K562 (cell line): ENCODE data around the gene CRYBB2. TPM values are rescaled to one million over a fixed set of nuclear protein-coding genes. Genes with fewer than 3 reads are reported as not detected.
"Not testable (repeated sequence)": the region's sequence is repeated elsewhere in the genome, so short reads cannot be mapped to it uniquely, and the experiment has no call there.

Source experiments
- ATAC-seq: fragments of 200-7000 bp; cut with Tn5 transposase; 3 replicates; pipeline ENCODE4 v1.9.1; 2020; ENCODE audit warnings: moderate library complexity
- BruUV-seq: library from RNA; stranded (reverse); fragments of 400-500 nt; replicated peaks from 2 replicates; lab custom pipeline; 2021; lab: Mats Ljungman, UMichigan
- CTCF ChIA-PET: fragments of 300-600 bp; formaldehyde crosslinking; extraction: SDS; loops from one replicate; lab custom pipeline; 2021; ENCODE audit warnings: low intra/inter-chr PET ratio; lab: Yijun Ruan, JAX
- POLR2A ChIA-PET: fragments of 300-600, 350-650 bp; sonication (Branson Sonifier 250); formaldehyde crosslinking; extraction: SDS; loops from one replicate; lab custom pipeline; 2021; ENCODE audit warnings: antibody characterized with exemption, inconsistent platforms; lab: Yijun Ruan, JAX
- DNase-seq, 4 experiments: peaks; one replicate each; pipeline versions ENCODE4 v3.0.0 to v3.0.0-alpha.2; 2011 to 2018; ENCODE audit warnings: low spot score in 3 of 4, mixed read lengths in 3 of 4; ENCODE audit errors: extremely low read depth in 1 of 4
- FAIRE-seq: peaks from 2 replicates; lab custom pipeline; 2011; peaks lifted over from hg19 to GRCh38; lab: Jason Lieb, UNC
- H2AFZ ChIP-seq: 2 replicates; pipeline ENCODE4 v1.6.0; 2011; ENCODE audit warnings: low read depth, low read length, control low read depth, inconsistent platforms
- H3K27ac ChIP-seq: fragments of 200-600 bp; 3 replicates; pipeline ENCODE4 v1.8.0; 2011; ENCODE audit warnings: low read depth, mild to moderate bottlenecking, control low read depth, inconsistent platforms, low read length, moderate library complexity, mixed read lengths; ENCODE audit errors: extremely low read depth
- H3K27me3 ChIP-seq, 2 experiments: fragments of 300-600 bp in 1 of 2; 2 replicates in 1 of 2; 3 replicates in 1 of 2; pipeline versions ENCODE4 v1.6.0 to v1.8.0; 2011; ENCODE audit warnings: inconsistent platforms in 2 of 2, low read length in 2 of 2, mild to moderate bottlenecking in 1 of 2, mixed read lengths in 1 of 2, moderate library complexity in 1 of 2; ENCODE audit not compliant: control insufficient read depth in 2 of 2, insufficient read depth in 2 of 2
- H3K36me3 ChIP-seq: fragments of 300-600 bp; 3 replicates; pipeline ENCODE4 v1.8.0; 2011; ENCODE audit warnings: mild to moderate bottlenecking, low read length, inconsistent platforms; ENCODE audit not compliant: control insufficient read depth, insufficient read depth
- H3K4me1 ChIP-seq, 2 experiments: fragments of 200-600 bp in 1 of 2; replicated peaks in 1 of 2; 2 replicates in 1 of 2; 3 replicates in 1 of 2; pipeline versions ENCODE4 v1.5.1 to v1.8.0; 2011; ENCODE audit warnings: inconsistent platforms in 2 of 2, low read length in 2 of 2, mild to moderate bottlenecking in 1 of 2, mixed read lengths in 1 of 2, moderate library complexity in 1 of 2; ENCODE audit not compliant: control insufficient read depth in 2 of 2, insufficient read depth in 2 of 2
- H3K4me2 ChIP-seq: 2 replicates; pipeline ENCODE4 v1.6.1; 2011; ENCODE audit warnings: low read length, control low read depth, inconsistent platforms, mixed read lengths; ENCODE audit not compliant: insufficient read depth
- H3K4me3 ChIP-seq: fragments of 200-600 bp; sonication (generic), shearing (Covaris generic); 2 replicates; pipeline ENCODE4 v1.5.1; 2016; ENCODE audit warnings: control low read depth, inconsistent platforms
- H3K79me2 ChIP-seq: fragments of 200-600 bp; 3 replicates; pipeline ENCODE4 v1.8.0; 2011; ENCODE audit warnings: low read length, inconsistent platforms; ENCODE audit not compliant: control insufficient read depth, insufficient read depth
- H3K9ac ChIP-seq, 2 experiments: 2 replicates each; pipeline versions ENCODE4 v1.6.0 to v1.6.1; 2011; ENCODE audit warnings: low read depth in 2 of 2, low read length in 2 of 2, control low read depth in 1 of 2, inconsistent platforms in 1 of 2, mild to moderate bottlenecking in 1 of 2, mixed read lengths in 1 of 2; ENCODE audit not compliant: insufficient read depth in 1 of 2
- H3K9me1 ChIP-seq: one replicate; pipeline ENCODE4 v1.6.0; 2011; ENCODE audit warnings: inconsistent platforms, mild to moderate bottlenecking, low read length, moderate library complexity; ENCODE audit not compliant: control insufficient read depth, insufficient read depth
- H3K9me3 ChIP-seq: replicated peaks from 2 replicates; pipeline ENCODE4 v1.5.1; 2011; ENCODE audit warnings: low read depth, low read length, inconsistent platforms; ENCODE audit not compliant: control insufficient read depth, insufficient read depth
- H4K20me1 ChIP-seq: replicated peaks from 2 replicates; pipeline ENCODE4 v1.6.1; 2011; ENCODE audit warnings: low read length, inconsistent platforms, mixed read lengths; ENCODE audit not compliant: control insufficient read depth, insufficient read depth
- CTCFL ChIP-seq: IDR thresholded peaks from 2 replicates; pipeline ENCODE4 v1.6.1; 2011; ENCODE audit warnings: borderline replicate concordance, low read depth, mild to moderate bottlenecking, moderate library complexity, low read length; ENCODE audit not compliant: insufficient read depth, poor library complexity, severe bottlenecking
- PRDM10 ChIP-seq: fragments of 450-650 bp; IDR thresholded peaks from 2 replicates; pipeline ENCODE4 v1.6.1; 2018; ENCODE audit not compliant: partially characterized antibody
- SIN3B ChIP-seq: fragments of 450-650 bp; IDR thresholded peaks from 2 replicates; pipeline ENCODE4 v1.6.1; 2017; ENCODE audit warnings: low read depth, mild to moderate bottlenecking, moderate library complexity
- ZC3H8 ChIP-seq: fragments of 450-650 bp; IDR thresholded peaks from 2 replicates; pipeline ENCODE4 v1.6.1; 2017
- WGBS: fragments of 100-300 bp; shearing (Covaris generic); methylation state at CpG from one replicate; pipeline ENCODE4 v1.1.6; 2016; ENCODE audit warnings: low coverage, mixed read lengths; ENCODE audit not compliant: insufficient coverage; ENCODE audit errors: missing lambda C conversion rate; 5-methylcytosine and 5-hydroxymethylcytosine counted together
- in situ Hi-C: fragments of 300-500 bp; cut with MboI; formaldehyde crosslinking; loops from 4 replicates; pipeline ENCODE4 v1.15.0; 2018; ENCODE audit warnings: inconsistent platforms, mixed read lengths
- intact Hi-C: fragments of 100-400 bp; cut with micrococcal nuclease; formaldehyde crosslinking; loops from 2 replicates; pipeline ENCODE4 v1.14.2; 2022
- polyA plus RNA-seq, 8 experiments: library from polyadenylated mRNA; depleted of rRNA in 4 of 8; stranded (reverse) in 5 of 8; unstranded in 3 of 8; fragments of >200 nt; fragmentation: Nextera tagmentation in 2 of 8; fragmentation: Illumina TruSeq in 1 of 8; extraction: Ambion mirVana in 2 of 8; extraction: Trizol in 1 of 8; gene quantifications; 2 replicates each; pipeline versions ENCODE4 v1.2.1 to v1.2.3, GENCODE V29; 2011 to 2014; ENCODE audit warnings: inconsistent platforms in 1 of 8, missing spikeins in 1 of 8
- total RNA-seq, 7 experiments: library from RNA; depleted of rRNA in 6 of 7; stranded (reverse); fragments of >200 nt in 6 of 7; fragmentation: Illumina TruSeq in 2 of 7; extraction: Trizol in 2 of 7; gene quantifications; 2 replicates each; pipeline versions ENCODE4 v1.2.1 to v1.2.3, GENCODE V29; 2011 to 2021; ENCODE audit warnings: low replicate concordance in 1 of 7

The CRYBB2 gene
- total and polyA plus RNA-seq, 9 of the 15 experiments (the other 6 are each of a cell fraction or from before 2014, with no cell fraction given) = not detected

- Histone ChIP-seq H3K4me3 (no peak overlapping the region), H4K20me1 (no peaks in the 10 kb centered on the region), H3K9me1 (no peaks in the 10 kb centered on the region), H3K79me2 (no peaks in the 10 kb centered on the region), H3K9me3 (no peaks in the 10 kb centered on the region), H3K27me3 (peaks cover 0 to 10% of the 10 kb centered on the region in 2 experiments; a peak in 3 of 5 replicates), H3K4me1 (no peaks in the 10 kb centered on the region), H3K27ac (no peak overlapping the region), H3K9ac (no peak overlapping the region), H3K36me3 (no peaks in the 10 kb centered on the region), H3K4me2 (no peak overlapping the region), H2AFZ (no peak overlapping the region)
- WGBS = 0% methylated on average over 3 of the region's 9 CpGs
- FAIRE-seq (no peak), ATAC-seq (no peak), DNase-seq (no peak)
- ChIA-PET POLR2A (no interaction called here), CTCF (no interaction called here)
- in situ Hi-C loops = no loop called here
- no TSS peak for BruUV-seq
- intact Hi-C loops = no loop called here
- no peak for TF ChIP-seq PRDM10
- TF ChIP-seq CTCFL = no peak
- no peak for TF ChIP-seq SIN3B
- no peak for TF ChIP-seq ZC3H8
These were observed 41.5 kb upstream of the CRYBB2 start for GRCh38 chr22:25177895-25178294.

GRCh38 chr22:25178348-25178747, 41.1 kb upstream of the CRYBB2 start:
- in situ Hi-C loops, H3K79me2 ChIP-seq, H3K36me3 ChIP-seq, H3K4me3 ChIP-seq, H3K9me1 ChIP-seq, H3K4me1 ChIP-seq, H2AFZ ChIP-seq, H3K9ac ChIP-seq, ATAC-seq, DNase-seq, CTCF ChIA-PET, POLR2A ChIA-PET, H4K20me1 ChIP-seq, intact Hi-C loops, H3K27ac ChIP-seq, BruUV-seq, H3K9me3 ChIP-seq, FAIRE-seq, H3K4me2 ChIP-seq: not testable (repeated sequence)
- H3K27me3 ChIP-seq = peaks cover 0 to 11% of the 10 kb centered on the region in 2 experiments; a peak in 3 of 5 replicates
- 34% methylated on average over 5 of the region's 6 CpGs for WGBS
